GM12878 (cell line): ENCODE data around the gene SLC19A2. TPM values are rescaled to one million over a fixed set of nuclear protein-coding genes. Genes with fewer than 3 reads are reported as not detected.

Experiments used
- ATAC-seq: fragments of 200-7000 bp; cut with Tn5 transposase; 3 replicates; pipeline ENCODE4 v1.9.1; 2020; ENCODE audit warnings: mild to moderate bottlenecking, moderate library complexity
- BruUV-seq: library from RNA; stranded (reverse); fragments of 400-500 nt; replicated peaks from 2 replicates; lab custom pipeline; 2021; lab: Mats Ljungman, UMichigan
- CTCF ChIA-PET: fragments of 300-600 bp; sonication (Branson Sonifier 250); formaldehyde crosslinking; extraction: SDS; loops from one replicate; lab custom pipeline; 2021; ENCODE audit warnings: inconsistent platforms; lab: Yijun Ruan, JAX
- POLR2A ChIA-PET: fragments of 350-600 bp; formaldehyde crosslinking; extraction: SDS; loops from one replicate; lab custom pipeline; 2021; ENCODE audit warnings: inconsistent platforms; lab: Charles Lee
- RAD21 ChIA-PET: fragments of 300-600 bp; sonication (Branson Sonifier 250); formaldehyde crosslinking; loops from one replicate; lab custom pipeline; 2023; ENCODE audit warnings: antibody characterized with exemption; ENCODE audit not compliant: unreplicated experiment; lab: Charles Lee
- SMC1A ChIA-PET: fragments of 300-600 bp; sonication (Branson Sonifier 250); formaldehyde crosslinking; loops from one replicate; lab custom pipeline; 2023; ENCODE audit not compliant: unreplicated experiment, uncharacterized antibody; lab: Charles Lee
- DNase-seq: peaks from one replicate; pipeline ENCODE4 v3.0.0-alpha.2; 2011; ENCODE audit warnings: low read depth, low spot score
- FAIRE-seq: peaks from 3 replicates; lab custom pipeline; 2011; peaks lifted over from hg19 to GRCh38; lab: Jason Lieb, UNC
- H2AFZ ChIP-seq: 2 replicates; pipeline ENCODE4 v1.6.0; 2011; ENCODE audit warnings: low read depth, low read length, control low read depth; ENCODE audit not compliant: control insufficient read depth
- H3K27ac ChIP-seq: 2 replicates; pipeline ENCODE4 v1.5.1; 2011; ENCODE audit warnings: control low read depth; ENCODE audit not compliant: control insufficient read depth, insufficient read depth
- H3K27me3 ChIP-seq, 2 experiments: replicated peaks in 1 of 2; 2 replicates each; pipeline versions ENCODE4 v1.6.0 to v1.6.1; 2011; ENCODE audit warnings: low read length in 1 of 2; ENCODE audit not compliant: control insufficient read depth in 2 of 2, insufficient read depth in 2 of 2
- H3K36me3 ChIP-seq, 2 experiments: 2 replicates each; pipeline ENCODE4 v1.5.1; 2011; ENCODE audit warnings: low read length in 1 of 2; ENCODE audit not compliant: control insufficient read depth in 2 of 2, insufficient read depth in 2 of 2
- H3K4me1 ChIP-seq: 2 replicates; pipeline ENCODE4 v1.6.1; 2011; ENCODE audit warnings: mild to moderate bottlenecking, low read length, moderate library complexity, mixed read lengths; ENCODE audit not compliant: control insufficient read depth, insufficient read depth
- H3K4me2 ChIP-seq: 2 replicates; pipeline ENCODE4 v1.6.0; 2011; ENCODE audit warnings: control low read depth; ENCODE audit not compliant: control insufficient read depth, insufficient read depth
- H3K4me3 ChIP-seq: fragments of 200-600 bp; sonication (generic); 2 replicates; pipeline ENCODE4 v1.5.1; 2016
- H3K79me2 ChIP-seq: 2 replicates; pipeline ENCODE4 v1.6.0; 2011; ENCODE audit warnings: low read length; ENCODE audit not compliant: control insufficient read depth, insufficient read depth
- H3K9ac ChIP-seq: 2 replicates; pipeline ENCODE4 v1.8.0; 2011; ENCODE audit warnings: low read length, control low read depth, mixed read lengths; ENCODE audit not compliant: control insufficient read depth, insufficient read depth
- H3K9me3 ChIP-seq: replicated peaks from 3 replicates; pipeline ENCODE4 v1.5.1; 2011; ENCODE audit warnings: mild to moderate bottlenecking, low read length; ENCODE audit not compliant: control insufficient read depth, insufficient read depth
- H4K20me1 ChIP-seq: 2 replicates; pipeline ENCODE4 v1.6.0; 2011; ENCODE audit not compliant: control insufficient read depth, insufficient read depth
- BHLHE40 ChIP-seq, 2 experiments: fragments of 450-650 bp in 1 of 2; IDR thresholded peaks; 2 replicates each; pipeline ENCODE4 v1.6.1; 2011 to 2017; ENCODE audit warnings: low read depth in 2 of 2, borderline replicate concordance in 1 of 2, improper control_type of control experiment in 1 of 2, low read length in 1 of 2, mild to moderate bottlenecking in 1 of 2
- ESRRA ChIP-seq: IDR thresholded peaks from 2 replicates; pipeline ENCODE4 v1.6.1; 2012; ENCODE audit warnings: mild to moderate bottlenecking, low read length, improper control_type of control experiment
- IRF4 ChIP-seq: IDR thresholded peaks from 2 replicates; pipeline ENCODE4 v1.6.1; 2011; ENCODE audit warnings: low read depth, low read length
- JUNB ChIP-seq: IDR thresholded peaks from 2 replicates; pipeline ENCODE4 v1.6.1; 2016; ENCODE audit warnings: antibody characterized with exemption, mild to moderate bottlenecking
- MTA2 ChIP-seq: fragments of 450-650 bp; IDR thresholded peaks from 2 replicates; pipeline ENCODE4 v1.6.1; 2016; ENCODE audit warnings: low read depth, mild to moderate bottlenecking, moderate library complexity
- NBN ChIP-seq: fragments of 450-650 bp; IDR thresholded peaks from 2 replicates; pipeline ENCODE4 v1.6.1; 2016
- NFIC ChIP-seq: IDR thresholded peaks from 2 replicates; pipeline ENCODE4 v1.6.1; 2012; ENCODE audit warnings: low read depth, mild to moderate bottlenecking, inconsistent platforms, low read length, moderate library complexity
- NFYB ChIP-seq: IDR thresholded peaks from 2 replicates; pipeline ENCODE4 v1.6.1; 2011; ENCODE audit warnings: low read depth, mild to moderate bottlenecking, low read length, improper control_type of control experiment, moderate library complexity; ENCODE audit not compliant: insufficient read depth
- RELB ChIP-seq: fragments of 450-650 bp; IDR thresholded peaks from 2 replicates; pipeline ENCODE4 v1.6.1; 2017; ENCODE audit warnings: low read depth, mild to moderate bottlenecking, moderate library complexity
- SMAD5 ChIP-seq: IDR thresholded peaks from 2 replicates; pipeline ENCODE4 v1.6.1; 2016; ENCODE audit warnings: antibody characterized with exemption, low read depth
- SUZ12 ChIP-seq: fragments of 200-600 bp; sonication (generic); IDR thresholded peaks from one replicate; pipeline ENCODE4 v1.6.1; 2018; ENCODE audit warnings: antibody characterized with exemption, mild to moderate bottlenecking; ENCODE audit not compliant: unreplicated experiment
- USF1 ChIP-seq: IDR thresholded peaks from 2 replicates; pipeline ENCODE4 v1.6.1; 2011; ENCODE audit warnings: borderline replicate concordance, low read depth, mild to moderate bottlenecking, moderate library complexity, mixed read lengths, low read length; ENCODE audit not compliant: insufficient read depth; ENCODE audit errors: extremely low read length
- ZNF217 ChIP-seq: fragments of 450-650 bp; IDR thresholded peaks from 2 replicates; pipeline ENCODE4 v1.6.1; 2017; ENCODE audit warnings: antibody characterized with exemption, mild to moderate bottlenecking
- WGBS: methylation state at CpG from one replicate; pipeline ENCODE4 v1.1.6; 2016; ENCODE audit warnings: low lambda C conversion rate; ENCODE audit not compliant: insufficient replicate concordance, insufficient coverage; ENCODE audit errors: missing lambda C conversion rate; 5-methylcytosine and 5-hydroxymethylcytosine counted together
- in situ Hi-C: fragments of 300-500 bp; cut with MboI; formaldehyde crosslinking; loops from 9 replicates; pipeline ENCODE4 v1.14.3; 2018; ENCODE audit warnings: mixed read lengths
- intact Hi-C: fragments of 100-400 bp; cut with micrococcal nuclease; formaldehyde crosslinking; loops from one replicate; pipeline ENCODE4 v1.14.2; 2022; ENCODE audit not compliant: unreplicated experiment
- polyA plus RNA-seq, 11 experiments: library from polyadenylated mRNA; depleted of rRNA in 4 of 11; unstranded in 6 of 11; stranded (reverse) in 5 of 11; fragments of >200 nt; fragmentation: Nextera tagmentation in 4 of 11; fragmentation: Illumina TruSeq in 1 of 11; extraction: Ambion mirVana in 4 of 11; extraction: Trizol in 1 of 11; gene quantifications; 1 replicate in 1 of 11; 2 replicates in 10 of 11; pipeline versions ENCODE4 v1.2.1 to v1.2.3, GENCODE V29; 2011 to 2016; ENCODE audit warnings: inconsistent platforms in 2 of 11, missing spikeins in 2 of 11, low read depth in 1 of 11
- total RNA-seq, 4 experiments: library from RNA; depleted of rRNA in 3 of 4; stranded (reverse); fragments of >200 nt in 3 of 4; fragmentation: Illumina TruSeq in 1 of 4; extraction: Trizol in 1 of 4; gene quantifications; 2 replicates each; pipeline versions ENCODE4 v1.2.1 to v1.2.3, GENCODE V29; 2013 to 2021

Gene SLC19A2
- total and polyA plus RNA-seq, 10 of the 15 experiments (the other 5 are each of a cell fraction or from before 2014, with no cell fraction given), result 1.2 to 7.8 (median 2.5) TPM

- intact Hi-C loops (no loop called here), in situ Hi-C loops (no loop called here)
- ChIA-PET SMC1A (interaction anchor here (1.1 to 1.4 kb wide), 2 partner anchors 12 to 121 kb away, joined by 3 to 4 read pairs; no protein-coding TSS in a partner anchor), RAD21 (interaction anchor here (0.7 kb wide), 1 partner anchor 9 kb away, joined by 3 read pairs; no protein-coding TSS in a partner anchor), CTCF (interaction anchor here (0.5 to 0.9 kb wide), 2 partner anchors 14 to 18 kb away, joined by 3 read pairs; no protein-coding TSS in a partner anchor)
- Histone ChIP-seq H3K36me3 (no peaks in the 10 kb centered on the region), H3K79me2 (no peaks in the 10 kb centered on the region), H3K27ac (no peak overlapping the region), H4K20me1 (no peaks in the 10 kb centered on the region), H3K9ac (no peak overlapping the region)
- ATAC-seq, result peak; percentile 82
- peak; percentile 71 for FAIRE-seq
- WGBS, result 1% methylated on average over 3 of the region's 3 CpGs
- TF ChIP-seq IRF4 (peak; percentile 23; the same call in 1 of the 2 replicates), JUNB (peak; percentile 44; the same call in 1 of the 2 replicates), ESRRA (no peak), NFYB (no peak)
- TF ChIP-seq, all 136 proteins: peak for 2
- Histone ChIP-seq H3K4me2 (peak overlapping the region; percentile 0; the same call in 1 of the 2 replicates), H3K27me3 (no peaks in the 10 kb centered on the region), H3K4me1 (peaks cover 8% of the 10 kb centered on the region; the same call in 1 of the 2 replicates), H2AFZ (no peak overlapping the region; the same call in 1 of the 2 replicates), H3K9me3 (no peaks in the 10 kb centered on the region), H3K4me3 (no peak overlapping the region)
- no peak for DNase-seq
- POLR2A ChIA-PET, result no interaction called here
- BruUV-seq, result no TSS peak
Measured at GRCh38 chr1:169491845-169492281, 6.1 kb upstream of the SLC19A2 start.

DNA sequence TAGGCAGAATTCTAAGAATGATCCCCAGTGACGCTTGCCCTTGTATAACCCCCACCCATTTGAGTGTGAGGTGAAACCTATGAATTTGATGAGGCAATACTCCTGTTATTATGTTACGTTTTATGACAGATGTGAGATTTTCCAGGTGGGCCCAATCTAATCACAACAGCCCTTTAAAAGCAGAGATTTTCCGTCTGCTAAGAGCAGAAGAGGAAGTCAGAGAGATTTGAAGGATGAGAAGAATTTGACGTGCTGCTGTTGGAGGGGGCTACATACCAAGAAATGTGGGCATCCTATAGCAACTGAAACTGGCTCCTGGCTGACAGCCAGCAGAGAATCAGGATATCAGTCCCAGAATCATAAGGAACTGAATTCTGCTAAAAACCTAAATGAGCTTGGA lies 2.4 kb upstream of the SLC19A2 start:
- Histone ChIP-seq H4K20me1 (no peaks in the 10 kb centered on the region), H3K9me3 (no peaks in the 10 kb centered on the region), H3K27ac (no peak overlapping the region), H3K36me3 (no peaks in the 10 kb centered on the region), H3K9ac (no peak overlapping the region), H3K4me2 (no peak overlapping the region), H3K27me3 (no peaks in the 10 kb centered on the region), H3K79me2 (peaks cover 11% of the 10 kb centered on the region), H3K4me3 (no peak overlapping the region), H3K4me1 (peaks cover 14% of the 10 kb centered on the region), H2AFZ (no peak overlapping the region)
- 93% methylated on average over 4 of the region's 4 CpGs for WGBS
- ATAC-seq, result no peak
- no peak for FAIRE-seq
- SMC1A ChIA-PET, result interaction anchor here (1.2 kb wide), 1 partner anchor 208 kb away, joined by 3 read pairs; no protein-coding TSS in a partner anchor
- BruUV-seq, result no TSS peak
- RAD21 ChIA-PET, result no interaction called here
- no peak for DNase-seq
- POLR2A ChIA-PET, result no interaction called here
- CTCF ChIA-PET, result no interaction called here
- in situ Hi-C loops, result no loop called here
- intact Hi-C loops, result loop anchor here (5.0 kb wide), 2 partner anchors 39 to 309 kb away; a partner anchor contains a TSS
- TF ChIP-seq BHLHE40 (IDR thresholded peaks at IDR 0.05; ENCODE audit: borderline replicate concordance in 1 of 2, low read depth in 2 of 2, low read length in 1 of 2), result no peak
- no peak for TF ChIP-seq RELB
- no peak for TF ChIP-seq SMAD5
- TF ChIP-seq NBN, result no peak
- no peak for TF ChIP-seq USF1
- TF ChIP-seq SUZ12, result no peak
- no peak for TF ChIP-seq NFIC
- no peak for TF ChIP-seq MTA2
- TF ChIP-seq ZNF217, result no peak
